GM12878 (cell line): ENCODE data around the gene PLA2G4E. TPM values are rescaled to one million over a fixed set of nuclear protein-coding genes. Genes with fewer than 3 reads are reported as not detected.

Experiments
- ATAC-seq: fragments of 200-7000 bp; cut with Tn5 transposase; 3 replicates; pipeline ENCODE4 v1.9.1; 2020; ENCODE audit warnings: mild to moderate bottlenecking, moderate library complexity
- BruUV-seq: library from RNA; stranded (reverse); fragments of 400-500 nt; replicated peaks from 2 replicates; lab custom pipeline; 2021; lab: Mats Ljungman, UMichigan
- CTCF ChIA-PET: fragments of 300-600 bp; sonication (Branson Sonifier 250); formaldehyde crosslinking; extraction: SDS; loops from one replicate; lab custom pipeline; 2021; ENCODE audit warnings: inconsistent platforms; lab: Yijun Ruan, JAX
- POLR2A ChIA-PET: fragments of 350-600 bp; formaldehyde crosslinking; extraction: SDS; loops from one replicate; lab custom pipeline; 2021; ENCODE audit warnings: inconsistent platforms; lab: Charles Lee
- RAD21 ChIA-PET: fragments of 300-600 bp; sonication (Branson Sonifier 250); formaldehyde crosslinking; loops from one replicate; lab custom pipeline; 2023; ENCODE audit warnings: antibody characterized with exemption; ENCODE audit not compliant: unreplicated experiment; lab: Charles Lee
- SMC1A ChIA-PET: fragments of 300-600 bp; sonication (Branson Sonifier 250); formaldehyde crosslinking; loops from one replicate; lab custom pipeline; 2023; ENCODE audit not compliant: unreplicated experiment, uncharacterized antibody; lab: Charles Lee
- DNase-seq: peaks from one replicate; pipeline ENCODE4 v3.0.0-alpha.2; 2011; ENCODE audit warnings: low read depth, low spot score
- FAIRE-seq: peaks from 3 replicates; lab custom pipeline; 2011; peaks lifted over from hg19 to GRCh38; lab: Jason Lieb, UNC
- H2AFZ ChIP-seq: 2 replicates; pipeline ENCODE4 v1.6.0; 2011; ENCODE audit warnings: low read depth, low read length, control low read depth; ENCODE audit not compliant: control insufficient read depth
- H3K27ac ChIP-seq: 2 replicates; pipeline ENCODE4 v1.5.1; 2011; ENCODE audit warnings: control low read depth; ENCODE audit not compliant: control insufficient read depth, insufficient read depth
- H3K27me3 ChIP-seq, 2 experiments: replicated peaks in 1 of 2; 2 replicates each; pipeline versions ENCODE4 v1.6.0 to v1.6.1; 2011; ENCODE audit warnings: low read length in 1 of 2; ENCODE audit not compliant: control insufficient read depth in 2 of 2, insufficient read depth in 2 of 2
- H3K36me3 ChIP-seq, 2 experiments: 2 replicates each; pipeline ENCODE4 v1.5.1; 2011; ENCODE audit warnings: low read length in 1 of 2; ENCODE audit not compliant: control insufficient read depth in 2 of 2, insufficient read depth in 2 of 2
- H3K4me1 ChIP-seq: 2 replicates; pipeline ENCODE4 v1.6.1; 2011; ENCODE audit warnings: mild to moderate bottlenecking, low read length, moderate library complexity, mixed read lengths; ENCODE audit not compliant: control insufficient read depth, insufficient read depth
- H3K4me2 ChIP-seq: 2 replicates; pipeline ENCODE4 v1.6.0; 2011; ENCODE audit warnings: control low read depth; ENCODE audit not compliant: control insufficient read depth, insufficient read depth
- H3K4me3 ChIP-seq: fragments of 200-600 bp; sonication (generic); 2 replicates; pipeline ENCODE4 v1.5.1; 2016
- H3K79me2 ChIP-seq: 2 replicates; pipeline ENCODE4 v1.6.0; 2011; ENCODE audit warnings: low read length; ENCODE audit not compliant: control insufficient read depth, insufficient read depth
- H3K9ac ChIP-seq: 2 replicates; pipeline ENCODE4 v1.8.0; 2011; ENCODE audit warnings: low read length, control low read depth, mixed read lengths; ENCODE audit not compliant: control insufficient read depth, insufficient read depth
- H3K9me3 ChIP-seq: replicated peaks from 3 replicates; pipeline ENCODE4 v1.5.1; 2011; ENCODE audit warnings: mild to moderate bottlenecking, low read length; ENCODE audit not compliant: control insufficient read depth, insufficient read depth
- H4K20me1 ChIP-seq: 2 replicates; pipeline ENCODE4 v1.6.0; 2011; ENCODE audit not compliant: control insufficient read depth, insufficient read depth
- CBX5 ChIP-seq: sonication (generic); IDR thresholded peaks from 2 replicates; pipeline ENCODE4 v1.6.1; 2016; ENCODE audit warnings: low read depth, moderate library complexity, mild to moderate bottlenecking, inconsistent platforms
- CEBPB ChIP-seq, 2 experiments: fragments of 150-350 bp in 1 of 2; IDR thresholded peaks; 2 replicates each; pipeline ENCODE4 v1.6.1; 2012 to 2014; ENCODE audit warnings: low read depth in 2 of 2, low read length in 2 of 2, borderline replicate concordance in 1 of 2, inconsistent platforms in 1 of 2
- CEBPZ ChIP-seq: fragments of 150-350 bp; IDR thresholded peaks from 2 replicates; pipeline ENCODE4 v1.6.1; 2016; ENCODE audit warnings: low read depth, low read length
- EED ChIP-seq: sonication (generic); IDR thresholded peaks from 2 replicates; pipeline ENCODE4 v1.6.1; 2016; ENCODE audit warnings: antibody characterized with exemption, low read depth
- EZH2 ChIP-seq: IDR thresholded peaks from 2 replicates; pipeline ENCODE4 v1.6.1; 2012; ENCODE audit warnings: low read depth, mild to moderate bottlenecking, control low read depth, inconsistent platforms, low read length, borderline replicate concordance; ENCODE audit not compliant: control insufficient read depth
- HDAC6 ChIP-seq: fragments of 200-600 bp; sonication (generic); IDR thresholded peaks from one replicate; pipeline ENCODE4 v1.8.0; 2017; ENCODE audit warnings: antibody characterized with exemption; ENCODE audit not compliant: unreplicated experiment
- HSF1 ChIP-seq: fragments of 150-350 bp; IDR thresholded peaks from 2 replicates; pipeline ENCODE4 v1.6.1; 2014; ENCODE audit warnings: mild to moderate bottlenecking, low read depth, low read length
- POLR2AphosphoS5 ChIP-seq: IDR thresholded peaks from 2 replicates; pipeline ENCODE4 v1.6.1; 2011; ENCODE audit warnings: mild to moderate bottlenecking, low read length, inconsistent platforms
- RUNX3 ChIP-seq: IDR thresholded peaks from 2 replicates; pipeline ENCODE4 v1.6.1; 2012; ENCODE audit warnings: low read length, inconsistent platforms
- ZBED1 ChIP-seq: IDR thresholded peaks from 2 replicates; pipeline ENCODE4 v1.6.1; 2016; ENCODE audit warnings: borderline replicate concordance
- ZBTB40 ChIP-seq: fragments of 450-650 bp; IDR thresholded peaks from 2 replicates; pipeline ENCODE4 v1.6.1; 2016; ENCODE audit warnings: mild to moderate bottlenecking, moderate library complexity, borderline replicate concordance
- ZNF207 ChIP-seq: fragments of 450-650 bp; IDR thresholded peaks from 2 replicates; pipeline ENCODE4 v1.6.1; 2014; ENCODE audit warnings: antibody characterized with exemption, mild to moderate bottlenecking, borderline replicate concordance
- WGBS: methylation state at CpG from one replicate; pipeline ENCODE4 v1.1.6; 2016; ENCODE audit warnings: low lambda C conversion rate; ENCODE audit not compliant: insufficient replicate concordance, insufficient coverage; ENCODE audit errors: missing lambda C conversion rate; 5-methylcytosine and 5-hydroxymethylcytosine counted together
- in situ Hi-C: fragments of 300-500 bp; cut with MboI; formaldehyde crosslinking; loops from 9 replicates; pipeline ENCODE4 v1.14.3; 2018; ENCODE audit warnings: mixed read lengths
- intact Hi-C: fragments of 100-400 bp; cut with micrococcal nuclease; formaldehyde crosslinking; loops from one replicate; pipeline ENCODE4 v1.14.2; 2022; ENCODE audit not compliant: unreplicated experiment
- polyA plus RNA-seq, 11 experiments: library from polyadenylated mRNA; depleted of rRNA in 4 of 11; unstranded in 6 of 11; stranded (reverse) in 5 of 11; fragments of >200 nt; fragmentation: Nextera tagmentation in 4 of 11; fragmentation: Illumina TruSeq in 1 of 11; extraction: Ambion mirVana in 4 of 11; extraction: Trizol in 1 of 11; gene quantifications; 1 replicate in 1 of 11; 2 replicates in 10 of 11; pipeline versions ENCODE4 v1.2.1 to v1.2.3, GENCODE V29; 2011 to 2016; ENCODE audit warnings: inconsistent platforms in 2 of 11, missing spikeins in 2 of 11, low read depth in 1 of 11
- total RNA-seq, 4 experiments: library from RNA; depleted of rRNA in 3 of 4; stranded (reverse); fragments of >200 nt in 3 of 4; fragmentation: Illumina TruSeq in 1 of 4; extraction: Trizol in 1 of 4; gene quantifications; 2 replicates each; pipeline versions ENCODE4 v1.2.1 to v1.2.3, GENCODE V29; 2013 to 2021

Gene PLA2G4E
- total and polyA plus RNA-seq, 10 of the 15 experiments (the other 5 are each of a cell fraction or from before 2014, with no cell fraction given) = 0.05 to 0.32 (median 0.06) TPM; not detected in 5

- Histone ChIP-seq H3K79me2 (no peaks in the 10 kb centered on the region), H3K27ac (no peak overlapping the region), H3K4me2 (no peak overlapping the region), H3K36me3 (no peaks in the 10 kb centered on the region), H3K4me1 (no peaks in the 10 kb centered on the region), H3K9ac (no peak overlapping the region), H4K20me1 (no peaks in the 10 kb centered on the region), H3K27me3 (no peaks in the 10 kb centered on the region), H2AFZ (no peak overlapping the region), H3K9me3 (no peaks in the 10 kb centered on the region), H3K4me3 (no peak overlapping the region)
- in situ Hi-C loops = loop anchor here (5.0 kb wide), 1 partner anchor 68 kb away; no protein-coding TSS in a partner anchor
- no TSS peak for BruUV-seq
- SMC1A ChIA-PET = interaction anchor here (1.0 to 2.6 kb wide), 2 partner anchors 59 to 62 kb away, joined by 4 to 13 read pairs; no protein-coding TSS in a partner anchor
- CTCF ChIA-PET = interaction anchor here (1.0 to 11.8 kb wide), 6 partner anchors 14 to 140 kb away, joined by 3 to 137 read pairs (median 6); no protein-coding TSS in a partner anchor
- ATAC-seq (no peak), FAIRE-seq (no peak), DNase-seq (no peak)
- TF ChIP-seq HSF1 (no peak), HDAC6 (no peak), POLR2AphosphoS5 (no peak), RUNX3 (no peak), EED (no peak), ZNF207 (no peak), ZBED1 (no peak), ZBTB40 (no peak), EZH2 (no peak), CBX5 (no peak), CEBPB (IDR thresholded peaks at IDR 0.05; ENCODE audit: borderline replicate concordance in 1 of 2, low read depth in 2 of 2, low read length in 2 of 2) (no peak), CEBPZ (no peak)
- POLR2A ChIA-PET = no interaction called here
- WGBS = 19% methylated on average over 5 of the region's 5 CpGs
- intact Hi-C loops = no loop called here
- RAD21 ChIA-PET = interaction anchor here (1.4 kb wide), 1 partner anchor 21 kb away, joined by 3 read pairs; the partner anchor contains the start of gene EHD4
Observed at GRCh38 chr15:41994171-41994650, 26.6 kb downstream of the PLA2G4E start.
